Stimulated activated naive CD8-positive, alpha-beta T cell treated with anti-CD3 and anti-CD28 coated beads, Interleukin-15, amount 100 ng/mL, for 72 hours (primary cell): ENCODE data around the gene SPIN2B.
A peak's percentile ranks its signal among the peaks of the same experiment; 100 is the strongest.
"Not testable (repeated sequence)": the region's sequence is repeated elsewhere in the genome, so short reads cannot be mapped to it uniquely, and the experiment has no call there.

Experiments
- ATAC-seq: fragments of 150-1000 bp; cut with Tn5 transposase; 2 replicates; pipeline ENCODE4 v1.10.0; 2021; ENCODE audit warnings: mild to moderate bottlenecking, moderate library complexity
- DNase-seq, 2 donors: peaks; one replicate each; pipeline ENCODE4 v3.0.0; 2021 to 2022
- H3K27ac Mint-ChIP-seq, 2 donors: one replicate each; pipeline ENCODE4 v1.8.0; 2022; ENCODE audit warnings: mild to moderate bottlenecking in 2 of 2, mixed read lengths in 2 of 2, moderate library complexity in 2 of 2
- H3K27me3 Mint-ChIP-seq: one replicate; pipeline ENCODE4 v1.8.0; 2022; ENCODE audit warnings: mixed read lengths
- H3K4me1 Mint-ChIP-seq: one replicate; pipeline ENCODE4 v1.8.0; 2022; ENCODE audit warnings: mild to moderate bottlenecking, mixed read lengths
- H3K4me3 Mint-ChIP-seq, 2 donors: one replicate each; pipeline ENCODE4 v1.8.0; 2022; ENCODE audit warnings: mild to moderate bottlenecking in 2 of 2, mixed read lengths in 2 of 2, moderate library complexity in 1 of 2
- H3K9me3 Mint-ChIP-seq, 2 donors: one replicate each; pipeline ENCODE4 v1.8.0; 2022; ENCODE audit warnings: mixed read lengths in 2 of 2

The SPIN2B gene

GRCh38 chrX:57117566-57117965 is 3.8 kb downstream of the SPIN2B start:
- DNase-seq, ATAC-seq, H3K4me3 Mint-ChIP-seq, H3K4me1 Mint-ChIP-seq, H3K9me3 Mint-ChIP-seq, H3K27me3 Mint-ChIP-seq, H3K27ac Mint-ChIP-seq: not testable (repeated sequence)

GRCh38 chrX:57104921-57105398 is 16.4 kb downstream of the SPIN2B start:
- no peaks in the 10 kb centered on the region for H3K9me3 Mint-ChIP-seq
- H3K27ac Mint-ChIP-seq, result no peak overlapping the region
- no peaks in the 10 kb centered on the region for H3K27me3 Mint-ChIP-seq
- no peak for DNase-seq
- H3K4me1 Mint-ChIP-seq, result no peaks in the 10 kb centered on the region
- no peak for ATAC-seq
- H3K4me3 Mint-ChIP-seq, result no peak overlapping the region

GRCh38 chrX:57104406-57104805 is 16.9 kb downstream of the SPIN2B start:
- H3K4me3 Mint-ChIP-seq, result no peak overlapping the region
- H3K27ac Mint-ChIP-seq, result no peak overlapping the region
- DNase-seq (no peak), ATAC-seq (no peak)
- no peaks in the 10 kb centered on the region for H3K4me1 Mint-ChIP-seq
- no peaks in the 10 kb centered on the region for H3K9me3 Mint-ChIP-seq
- no peaks in the 10 kb centered on the region for H3K27me3 Mint-ChIP-seq

GRCh38 chrX:57103489-57103888 is 17.9 kb downstream of the SPIN2B start:
- Mint-ChIP-seq H3K27me3 (no peaks in the 10 kb centered on the region), H3K27ac (no peak overlapping the region), H3K4me1 (no peaks in the 10 kb centered on the region), H3K4me3 (no peak overlapping the region), H3K9me3 (peaks cover 0 to 3% of the 10 kb centered on the region in 2 donors)
- no peak for ATAC-seq
- no peak for DNase-seq

GRCh38 chrX:57102918-57103317 is 18.4 kb downstream of the SPIN2B start:
- H3K9me3 Mint-ChIP-seq, H3K4me1 Mint-ChIP-seq, H3K4me3 Mint-ChIP-seq, H3K27ac Mint-ChIP-seq, H3K27me3 Mint-ChIP-seq, DNase-seq, ATAC-seq: not testable (repeated sequence)

- H3K4me3 Mint-ChIP-seq, result no peak overlapping the region
- H3K4me1 Mint-ChIP-seq, result no peaks in the 10 kb centered on the region
- no peaks in the 10 kb centered on the region for H3K27me3 Mint-ChIP-seq
- no peak overlapping the region for H3K27ac Mint-ChIP-seq
- DNase-seq (no peak), ATAC-seq (no peak)
- H3K9me3 Mint-ChIP-seq, result peaks cover 15 to 28% of the 10 kb centered on the region in 2 donors
These were observed 38.2 kb downstream of the SPIN2B start for GRCh38 chrX:57083143-57083542.

- Mint-ChIP-seq H3K27me3 (no peaks in the 10 kb centered on the region), H3K4me3 (no peak overlapping the region), H3K9me3 (peaks cover 0 to 6% of the 10 kb centered on the region in 2 donors), H3K4me1 (no peaks in the 10 kb centered on the region), H3K27ac (no peak overlapping the region)
- DNase-seq (no peak), ATAC-seq (no peak)
These were observed 46.9 kb downstream of the SPIN2B start for GRCh38 chrX:57074458-57074857.

- DNase-seq (no peak), ATAC-seq (no peak)
- H3K27ac Mint-ChIP-seq, result peak overlapping the region in 1 of 2 donors; percentile 89
- no peak overlapping the region for H3K4me3 Mint-ChIP-seq
- H3K4me1 Mint-ChIP-seq, result no peaks in the 10 kb centered on the region
- H3K27me3 Mint-ChIP-seq, result no peaks in the 10 kb centered on the region
- peaks cover 0 to 3% of the 10 kb centered on the region in 2 donors for H3K9me3 Mint-ChIP-seq
These were observed 51.0 kb downstream of the SPIN2B start for GRCh38 chrX:57070185-57070984.
